Uterus (tissue), 4 donors: ENCODE data around the gene LRIG1. TPM values are rescaled to one million over a fixed set of nuclear protein-coding genes. Genes with fewer than 3 reads are reported as not detected.

Experiments used
- DNase-seq, 2 donors: peaks; one replicate each; pipeline ENCODE4 v3.0.0-alpha.2; 2019 to 2020
- H3K27ac ChIP-seq, 2 donors: fragments of 200-600 bp; sonication (generic); 1 replicate in 1 of 2; 2 replicates in 1 of 2; pipeline ENCODE4 v1.5.1; 2016 to 2018
- H3K27me3 ChIP-seq, 2 donors: fragments of 200-600 bp; sonication (generic); one replicate each; pipeline ENCODE4 v1.5.1; 2018 to 2019; ENCODE audit warnings: control low read depth in 1 of 2
- H3K36me3 ChIP-seq, 2 donors: fragments of 200-600 bp; sonication (generic); one replicate each; pipeline ENCODE4 v1.5.1; 2019; ENCODE audit warnings: control low read depth in 1 of 2
- H3K4me1 ChIP-seq, 2 donors: fragments of 200-600 bp; sonication (generic); one replicate each; pipeline ENCODE4 v1.5.1; 2018 to 2019; ENCODE audit warnings: control low read depth in 1 of 2
- H3K4me3 ChIP-seq, 2 donors: fragments of 200-600 bp; sonication (generic); 1 replicate in 1 of 2; 2 replicates in 1 of 2; pipeline ENCODE4 v1.5.1; 2018 to 2019; ENCODE audit warnings: mild to moderate bottlenecking in 1 of 2
- H3K9me3 ChIP-seq, 2 donors: fragments of 200-600 bp; sonication (generic); one replicate each; pipeline ENCODE4 v1.5.1; 2019; ENCODE audit warnings: control low read depth in 1 of 2
- CTCF ChIP-seq, 4 experiments: fragments of 200-600 bp in 2 of 4; fragments of 450-650 bp in 2 of 4; sonication (generic) in 2 of 4; IDR thresholded peaks; one replicate each; pipeline ENCODE4 v1.5.1; 2016 to 2019; ENCODE audit warnings: antibody characterized with exemption in 4 of 4, mild to moderate bottlenecking in 2 of 4, moderate library complexity in 1 of 4
- POLR2A ChIP-seq, 2 donors: fragments of 450-650 bp; IDR thresholded peaks; one replicate each; pipeline ENCODE4 v1.6.1; 2016; ENCODE audit warnings: antibody characterized with exemption in 2 of 2, mild to moderate bottlenecking in 1 of 2, moderate library complexity in 1 of 2
- intact Hi-C: fragments of 100-400 bp; cut with DNase I; formaldehyde crosslinking; loops from one replicate; pipeline ENCODE4 v1.15.1; 2023; ENCODE audit warnings: low total_unique reads
- total RNA-seq, 4 donors: library from RNA; depleted of rRNA in 3 of 4; stranded (reverse); fragments of >200 nt in 3 of 4; gene quantifications; one replicate each; pipeline versions ENCODE4 v1.1.0 to v1.2.4, GENCODE V29; 2014 to 2023
- donor health status: DM: yes; HTN: yes; CAD: no.

Gene LRIG1
- total RNA-seq, 4 donors from 2014 or later = 20.9 to 108 (median 69.6) TPM

DNA sequence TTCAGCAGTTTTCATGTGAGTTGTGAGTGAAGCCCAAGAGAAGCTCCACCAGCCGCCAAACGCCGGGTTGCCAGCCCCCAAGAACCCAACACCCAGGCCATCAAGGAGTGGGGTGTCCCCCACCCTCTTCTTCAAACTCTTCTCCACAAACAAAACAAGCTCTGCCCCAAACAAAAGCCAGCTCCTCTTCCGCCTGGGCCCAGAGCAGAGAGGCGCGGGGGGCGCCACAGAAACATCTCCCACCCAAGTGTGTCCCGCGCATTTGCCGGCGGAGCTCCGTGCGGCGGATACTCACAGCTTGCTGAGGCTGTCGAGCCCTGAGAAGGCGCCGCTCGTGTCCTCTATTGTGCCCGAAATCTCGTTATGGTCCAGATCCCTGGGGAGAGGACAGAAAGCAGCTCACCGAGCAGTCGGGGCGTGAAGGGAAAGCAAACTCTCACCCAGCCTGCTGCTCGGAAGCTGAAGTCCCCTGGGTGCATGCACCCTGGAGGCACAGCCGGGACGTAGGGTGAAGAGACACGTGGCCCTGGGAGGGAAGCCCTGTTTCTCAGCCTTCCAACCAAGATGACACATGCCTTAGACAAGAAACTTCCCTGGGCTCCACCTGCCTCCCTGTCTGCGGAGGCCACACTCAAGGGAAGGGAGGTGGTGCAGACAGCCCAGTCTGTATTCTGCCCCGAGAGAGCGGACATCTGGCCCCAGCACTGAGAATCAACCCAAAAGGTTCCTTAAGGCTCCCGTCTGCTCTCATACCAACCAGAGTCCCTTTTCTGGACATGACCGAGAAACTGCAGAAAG, 95.7 kb downstream of the LRIG1 start:
- no peak overlapping the region for H3K27ac ChIP-seq
- TF ChIP-seq CTCF (IDR thresholded peaks at IDR 0.05) = no peak
- TF ChIP-seq POLR2A (IDR thresholded peaks at IDR 0.05) = no peak
- H3K4me3 ChIP-seq = no peak overlapping the region
- intact Hi-C loops = loop anchor here (10.0 kb wide), 2 partner anchors 100 to 410 kb away; partner anchors contain the start of gene LRIG1
- H3K9me3 ChIP-seq = no peaks in the 10 kb centered on the region
- no peaks in the 10 kb centered on the region for H3K36me3 ChIP-seq
- DNase-seq = no peak
- H3K27me3 ChIP-seq = no peaks in the 10 kb centered on the region
- no peaks in the 10 kb centered on the region for H3K4me1 ChIP-seq

- Histone ChIP-seq H3K36me3 (no peaks in the 10 kb centered on the region), H3K27me3 (no peaks in the 10 kb centered on the region), H3K9me3 (no peaks in the 10 kb centered on the region), H3K4me3 (no peak overlapping the region), H3K4me1 (no peaks in the 10 kb centered on the region), H3K27ac (no peak overlapping the region)
- DNase-seq = no peak
- intact Hi-C loops = loop anchor here (10.0 kb wide), 2 partner anchors 101 to 411 kb away; partner anchors contain the start of gene LRIG1
- TF ChIP-seq POLR2A (IDR thresholded peaks at IDR 0.05) = no peak
These were observed 96.6 kb downstream of the LRIG1 start for GRCh38 chr3:66404197-66404596.

- Histone ChIP-seq H3K4me1 (no peaks in the 10 kb centered on the region), H3K27ac (peak overlapping the region in 1 of 2 donors; percentile 28), H3K36me3 (no peaks in the 10 kb centered on the region), H3K27me3 (no peaks in the 10 kb centered on the region), H3K4me3 (no peak overlapping the region), H3K9me3 (no peaks in the 10 kb centered on the region)
- intact Hi-C loops = loop anchor here (10.0 kb wide), 2 partner anchors 101 to 411 kb away; partner anchors contain the start of gene LRIG1
- TF ChIP-seq POLR2A (IDR thresholded peaks at IDR 0.05) = no peak
- no peak for TF ChIP-seq CTCF (IDR thresholded peaks at IDR 0.05)
- no peak for DNase-seq
These were observed 97.4 kb downstream of the LRIG1 start for GRCh38 chr3:66403323-66403990.

- TF ChIP-seq CTCF (IDR thresholded peaks at IDR 0.05) (no peak), POLR2A (IDR thresholded peaks at IDR 0.05) (no peak)
- H3K4me3 ChIP-seq = no peak overlapping the region
- DNase-seq = peak; percentile 11 to 23
- intact Hi-C loops = loop anchor here (10.0 kb wide), 2 partner anchors 102 to 412 kb away; partner anchors contain the start of gene LRIG1
- no peaks in the 10 kb centered on the region for H3K27me3 ChIP-seq
- no peaks in the 10 kb centered on the region for H3K9me3 ChIP-seq
- H3K27ac ChIP-seq = peak overlapping the region in 1 of 2 donors; percentile 28
- no peaks in the 10 kb centered on the region for H3K36me3 ChIP-seq
- H3K4me1 ChIP-seq = no peaks in the 10 kb centered on the region
These were observed 98.1 kb downstream of the LRIG1 start for GRCh38 chr3:66402596-66403290.

DNA sequence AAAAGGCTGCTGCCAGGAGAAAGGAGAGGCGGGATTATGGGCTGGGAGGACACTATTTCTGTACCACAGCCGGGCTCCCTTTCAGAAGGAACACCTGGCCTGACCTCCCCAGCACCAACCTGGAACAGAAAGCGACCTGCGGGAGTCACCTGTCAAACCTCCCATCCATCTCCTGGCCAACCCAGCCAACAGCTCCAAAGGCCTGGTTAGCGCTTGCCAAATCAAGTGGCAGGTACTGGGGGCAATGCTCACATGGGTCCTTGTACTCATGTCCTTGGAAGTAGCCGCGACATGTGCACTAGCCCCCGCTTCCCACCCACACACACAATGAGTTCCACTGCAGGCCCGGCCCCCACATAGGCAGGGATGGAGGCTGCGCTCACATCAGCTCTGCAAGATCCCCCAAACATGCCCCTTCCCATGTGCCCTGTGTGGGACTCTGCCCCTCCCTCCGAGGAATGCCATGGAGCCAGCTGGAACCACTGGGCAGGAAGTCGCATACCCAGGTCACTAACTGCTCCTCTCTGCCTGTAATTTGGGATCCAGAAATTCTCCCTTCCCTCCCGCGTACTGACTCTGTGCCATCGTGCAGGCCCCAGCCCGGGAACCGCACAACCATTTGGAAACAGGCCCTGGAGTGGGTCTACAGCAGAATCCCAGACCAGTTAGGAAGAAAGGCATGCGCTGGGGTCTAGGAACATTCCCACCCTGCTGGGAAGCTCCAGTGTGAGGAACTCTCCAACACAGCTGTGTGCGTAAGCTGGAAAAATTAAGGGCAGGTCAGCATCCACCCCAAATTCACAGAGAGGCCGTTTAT, 98.9 kb downstream of the LRIG1 start:
- intact Hi-C loops = loop anchor here (10.0 kb wide), 2 partner anchors 103 to 413 kb away; partner anchors contain the start of gene LRIG1
- no peak for TF ChIP-seq CTCF (IDR thresholded peaks at IDR 0.05)
- TF ChIP-seq POLR2A (IDR thresholded peaks at IDR 0.05) = no peak
- Histone ChIP-seq H3K27ac (peak overlapping the region in 1 of 2 donors; percentile 8), H3K9me3 (no peaks in the 10 kb centered on the region), H3K4me3 (no peak overlapping the region), H3K4me1 (no peaks in the 10 kb centered on the region), H3K27me3 (no peaks in the 10 kb centered on the region), H3K36me3 (no peaks in the 10 kb centered on the region)
- DNase-seq = no peak
